HG03565 (cell line): Measurements from ENCODE around the gene KMT2B.
A peak's percentile ranks its signal among the peaks of the same experiment; 100 is the strongest.
"Not testable (repeated sequence)": the region's sequence is repeated elsewhere in the genome, so short reads cannot be mapped to it uniquely, and the experiment has no call there.

Experiments used
- ATAC-seq: cut with Tn5 transposase; IDR thresholded peaks from one replicate; pipeline ENCODE4 v1.9.1; 2021; ENCODE audit warnings: mild to moderate bottlenecking, moderate library complexity; ENCODE audit not compliant: unreplicated experiment

Gene KMT2B

DNA sequence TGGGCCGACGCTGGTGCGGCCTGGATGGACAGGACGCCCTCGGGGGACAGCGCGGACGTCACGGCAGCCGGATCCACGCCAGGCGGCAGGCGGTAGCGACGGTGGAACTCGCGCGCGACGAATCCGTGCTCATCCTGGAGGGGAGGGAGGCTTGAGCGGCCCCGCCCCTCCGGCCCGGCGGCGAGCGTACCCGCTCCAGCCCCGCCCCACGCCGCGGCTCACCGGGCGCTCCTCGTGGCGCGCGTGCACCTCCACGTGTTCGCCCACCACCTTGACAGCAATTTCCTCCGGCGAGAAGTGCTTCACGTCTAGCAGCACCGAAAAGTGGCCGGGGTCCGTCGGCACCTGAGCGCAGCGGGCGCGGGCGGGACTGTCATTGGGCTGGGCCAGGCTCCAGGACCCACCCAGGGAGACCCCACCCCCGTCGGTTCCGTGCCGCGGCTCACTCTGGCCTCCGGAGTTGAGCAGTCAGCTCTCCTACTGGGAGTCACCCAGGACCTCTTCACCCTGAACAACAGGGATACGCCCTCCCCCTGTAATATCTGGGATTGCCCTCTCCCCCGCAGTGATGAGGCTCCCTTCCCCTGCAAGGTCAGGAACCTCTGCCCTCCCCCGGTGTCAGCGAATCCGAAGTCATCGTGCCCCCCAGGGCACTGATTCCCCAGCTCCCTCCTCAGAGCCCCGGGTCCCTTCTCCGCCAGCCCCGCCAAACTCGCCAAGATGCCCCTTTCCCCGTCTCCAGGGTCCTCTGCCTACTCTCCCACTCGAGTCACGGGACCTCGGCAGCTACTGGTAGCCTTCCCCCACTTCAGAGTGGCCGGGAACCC is 38.0 kb downstream of the KMT2B start:
- no peak for ATAC-seq

DNA sequence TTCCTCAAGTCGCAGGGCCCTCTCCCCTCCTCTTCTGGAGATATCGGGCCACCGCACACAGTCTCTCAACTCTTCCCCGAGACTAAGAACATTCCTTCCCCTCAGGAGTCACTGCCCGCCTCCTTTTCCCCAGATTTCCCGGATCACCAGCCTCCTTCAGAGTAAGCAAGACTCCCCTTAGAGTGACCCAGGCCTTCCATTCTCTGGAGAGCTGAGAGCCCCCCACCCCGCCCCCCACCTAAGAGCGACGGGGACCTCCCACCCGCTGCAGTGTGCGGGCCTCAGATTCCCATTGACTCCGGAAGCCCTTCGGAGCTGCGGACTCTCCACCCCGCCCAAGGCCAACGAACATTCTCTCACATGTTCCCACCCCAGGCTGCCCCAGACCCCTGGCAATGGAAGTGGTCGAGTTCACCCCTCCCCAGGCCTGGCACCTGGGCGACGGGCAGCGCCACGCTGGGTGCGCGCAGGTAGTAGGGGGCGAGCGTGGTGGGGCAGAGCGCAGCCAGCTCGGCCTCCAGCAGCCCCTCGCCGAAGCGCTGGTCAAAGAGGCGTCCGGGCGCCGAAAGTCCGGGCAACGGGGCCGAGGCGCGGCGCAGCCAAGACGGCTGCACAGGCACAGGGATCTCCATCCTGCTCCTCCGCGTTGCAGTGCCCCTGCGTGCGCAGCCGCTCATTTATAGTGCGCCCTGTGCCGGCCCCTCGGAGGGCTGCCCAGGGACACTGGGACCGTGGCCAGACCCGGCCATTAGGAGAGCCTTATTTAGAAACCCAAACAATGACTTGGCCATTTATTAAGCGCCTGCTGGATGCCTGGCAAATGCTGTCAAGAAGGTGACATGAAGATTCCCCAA is 38.8 kb downstream of the KMT2B start, which contains the start of gene HSPB6:
TSS of gene HSPB6 (minus strand) at position 653 of the 854 bp plus-strand sequence. CDS start at position 632, 21 bp downstream.
- no peak for ATAC-seq

DNA sequence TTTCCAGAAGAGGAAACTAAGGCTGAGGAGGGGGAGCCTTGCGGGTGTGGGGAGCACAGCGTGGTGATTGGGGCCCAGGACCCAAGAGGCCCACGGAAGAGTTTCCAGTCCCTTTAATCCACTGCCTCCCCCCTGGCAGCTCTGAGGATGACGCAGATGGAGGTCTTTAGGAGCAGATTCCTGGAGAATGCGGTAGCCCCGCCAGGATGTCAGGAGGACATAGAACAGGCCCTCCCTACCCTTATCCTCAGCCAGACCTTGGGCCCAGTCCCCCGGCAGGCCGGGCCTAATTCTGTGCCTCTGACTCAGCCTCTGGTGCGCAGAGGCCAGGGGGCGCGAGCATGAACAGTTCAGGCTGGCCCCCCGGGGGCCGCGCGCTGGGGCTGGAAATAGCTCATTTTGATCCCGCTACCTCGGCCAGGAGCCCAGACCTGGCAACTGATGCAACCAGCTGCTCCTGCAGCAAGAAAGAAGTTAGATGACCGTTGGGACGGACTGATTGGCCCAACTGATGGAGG is 39.5 kb downstream of the KMT2B start:
- ATAC-seq: no peak

DNA sequence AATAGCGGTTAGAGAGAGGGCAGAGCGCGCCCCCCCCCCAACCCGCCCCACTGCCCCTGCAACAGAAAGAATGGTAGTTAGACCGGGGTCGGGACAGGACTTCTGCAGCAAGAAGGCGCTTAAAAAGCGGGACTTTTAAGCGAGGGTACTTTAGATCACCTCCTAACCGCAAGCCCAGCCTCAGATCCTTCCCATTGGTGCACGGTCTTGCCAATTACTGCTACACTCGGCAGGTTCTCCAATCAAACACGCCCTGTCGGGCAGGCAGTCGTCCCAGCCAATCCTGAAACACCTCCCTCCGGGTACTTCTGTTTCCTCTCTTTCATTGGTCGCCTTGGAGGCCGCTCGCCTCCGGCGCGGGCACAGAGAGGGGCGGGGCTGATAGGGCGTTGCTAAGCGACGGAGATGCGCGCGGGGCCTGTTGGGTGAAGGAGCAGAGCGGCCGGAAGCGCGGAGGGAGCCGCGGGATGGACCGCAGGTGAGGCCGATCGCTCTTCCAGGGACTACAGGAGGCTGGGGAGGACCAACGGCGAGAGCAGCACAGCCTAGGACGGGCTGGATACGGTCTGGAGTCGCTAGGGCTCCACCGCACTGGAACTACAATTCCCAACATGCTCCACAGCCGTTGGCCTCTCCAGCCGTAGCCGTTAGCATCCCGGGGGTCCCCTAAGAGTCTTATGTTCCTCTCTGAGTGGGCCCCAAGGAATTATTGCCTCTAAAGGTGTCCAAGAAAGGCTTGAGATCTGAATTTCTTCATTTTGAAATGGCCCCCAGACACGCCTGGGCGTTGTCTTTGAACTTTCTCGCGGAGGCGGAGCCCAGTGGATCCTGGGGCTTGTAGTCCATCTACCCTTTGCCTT is 40.2 kb downstream of the KMT2B start, which contains the start of gene PROSER3:
TSS of gene PROSER3 (plus strand) at position 428 of the 860 bp plus-strand sequence. CDS start at position 468, 40 bp downstream.
- ATAC-seq: peak; percentile 94

DNA sequence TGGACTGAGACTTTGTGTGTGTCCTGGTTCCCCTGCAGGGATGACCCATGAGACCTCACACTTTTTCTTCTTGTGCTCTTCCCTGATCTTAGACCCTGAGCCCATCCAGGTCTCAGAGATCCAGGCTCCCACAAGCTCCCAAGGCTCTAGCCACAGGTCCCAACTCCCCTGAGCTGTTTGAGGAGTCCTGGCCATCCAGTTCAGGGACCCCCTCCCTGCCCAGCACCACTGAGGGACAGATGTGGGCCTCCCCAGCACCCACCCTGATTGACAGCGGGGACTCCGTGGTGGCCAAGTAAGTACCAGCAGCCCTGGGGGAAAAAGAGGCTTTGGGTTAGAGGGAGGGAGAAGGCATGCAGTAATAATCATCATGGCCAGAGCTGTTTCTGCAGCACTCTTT is 41.9 kb downstream of the KMT2B start:
- ATAC-seq: no peak

DNA sequence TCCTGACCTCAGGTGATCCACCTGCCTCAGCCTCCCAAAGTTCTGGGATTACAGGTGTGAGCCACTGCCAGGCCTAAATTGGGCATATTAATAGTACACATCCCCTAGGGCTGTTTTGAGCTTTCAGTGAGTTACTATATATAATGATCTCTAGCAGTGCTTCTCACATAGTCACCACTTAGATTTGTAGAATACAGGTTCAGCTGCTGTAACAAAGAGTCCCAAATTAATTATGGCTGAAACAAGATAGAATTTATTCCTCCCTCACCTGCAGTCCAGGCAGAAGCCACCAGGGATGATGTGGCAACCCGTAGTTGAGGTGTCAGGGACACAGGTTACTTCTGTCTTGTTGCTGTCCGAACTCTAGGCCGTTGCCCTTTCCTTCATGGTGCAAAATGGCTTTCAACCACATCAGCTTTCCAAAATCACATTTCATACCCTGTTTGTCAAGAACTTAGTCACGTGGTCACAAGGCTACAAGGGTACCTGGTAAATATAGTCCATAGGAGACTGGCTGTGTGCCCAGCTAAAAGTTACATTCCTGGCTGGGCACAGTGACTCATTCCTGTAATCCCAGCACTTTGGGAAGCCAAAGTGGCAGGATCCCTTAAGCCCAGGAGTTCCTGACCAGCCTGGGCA is 43.0 kb downstream of the KMT2B start:
- ATAC-seq: no peak

DNA sequence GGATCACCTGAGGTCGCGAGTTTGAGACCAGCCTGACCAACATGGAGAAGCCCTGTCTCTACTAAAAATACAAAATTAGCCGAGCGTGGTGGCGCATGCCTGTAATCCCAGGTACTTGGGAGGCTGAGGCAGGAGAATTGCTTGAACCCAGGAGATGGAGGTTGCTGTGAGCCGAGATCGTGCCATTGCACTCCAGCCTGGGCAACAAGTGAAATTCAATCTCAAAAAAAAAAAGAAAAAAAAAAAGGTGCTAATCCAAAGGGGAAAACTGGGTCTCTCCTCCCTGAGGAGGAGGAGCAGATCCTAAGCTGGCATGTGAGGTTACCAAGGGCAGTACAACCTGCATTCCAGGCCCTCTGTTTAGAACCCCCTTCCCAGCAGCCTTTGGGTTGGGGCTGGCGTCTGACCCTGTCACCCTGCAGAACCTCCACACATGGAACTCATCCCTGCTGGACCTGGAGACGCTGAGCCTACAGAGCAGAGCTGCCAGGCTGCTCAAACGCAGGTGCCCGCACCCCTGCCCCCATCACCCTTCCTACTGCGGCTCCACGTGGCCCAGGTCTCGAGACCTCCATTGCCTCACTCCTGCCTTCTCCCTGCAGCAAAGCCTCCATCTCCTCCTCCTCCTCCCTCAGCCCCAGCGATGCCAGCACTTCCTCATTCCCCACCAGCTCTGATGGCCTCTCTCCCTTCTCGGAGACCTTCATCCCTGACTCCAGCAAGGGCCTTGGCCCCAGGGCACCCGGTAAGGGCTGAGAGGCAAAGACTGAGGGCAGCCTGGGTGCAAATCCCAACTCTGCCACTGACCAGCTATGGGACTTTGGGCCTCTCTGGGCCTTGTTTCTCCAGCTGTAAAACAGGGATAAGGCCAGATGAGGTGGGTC is 46.9 kb downstream of the KMT2B start:
- no peak for ATAC-seq

DNA sequence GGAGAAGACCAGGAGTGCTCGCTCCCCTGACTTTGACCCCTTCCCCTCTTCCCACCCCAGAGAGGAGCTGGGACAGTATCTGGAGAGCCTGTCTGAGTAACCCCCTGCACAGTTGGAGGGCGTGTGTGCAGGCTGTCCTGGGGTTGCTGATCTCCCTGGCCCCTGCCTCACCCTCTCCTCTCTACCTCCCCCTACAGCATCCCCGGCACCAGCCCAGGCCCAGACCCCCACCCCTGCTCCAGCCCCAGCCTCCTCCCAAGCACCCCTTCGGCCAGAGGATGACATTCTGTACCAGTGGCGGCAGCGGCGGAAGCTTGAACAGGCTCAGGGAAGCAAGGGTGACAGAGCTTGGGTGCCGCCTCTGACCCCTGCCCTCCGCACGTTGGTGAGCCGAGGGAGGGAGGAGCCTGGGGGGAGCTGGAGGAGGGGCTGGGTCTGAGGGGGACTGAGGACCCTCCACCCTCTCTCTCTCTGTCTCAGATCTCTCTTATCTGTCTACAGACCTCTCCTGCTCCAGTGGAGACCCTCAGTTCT is 48.8 kb downstream of the KMT2B start:
- no peak for ATAC-seq

DNA sequence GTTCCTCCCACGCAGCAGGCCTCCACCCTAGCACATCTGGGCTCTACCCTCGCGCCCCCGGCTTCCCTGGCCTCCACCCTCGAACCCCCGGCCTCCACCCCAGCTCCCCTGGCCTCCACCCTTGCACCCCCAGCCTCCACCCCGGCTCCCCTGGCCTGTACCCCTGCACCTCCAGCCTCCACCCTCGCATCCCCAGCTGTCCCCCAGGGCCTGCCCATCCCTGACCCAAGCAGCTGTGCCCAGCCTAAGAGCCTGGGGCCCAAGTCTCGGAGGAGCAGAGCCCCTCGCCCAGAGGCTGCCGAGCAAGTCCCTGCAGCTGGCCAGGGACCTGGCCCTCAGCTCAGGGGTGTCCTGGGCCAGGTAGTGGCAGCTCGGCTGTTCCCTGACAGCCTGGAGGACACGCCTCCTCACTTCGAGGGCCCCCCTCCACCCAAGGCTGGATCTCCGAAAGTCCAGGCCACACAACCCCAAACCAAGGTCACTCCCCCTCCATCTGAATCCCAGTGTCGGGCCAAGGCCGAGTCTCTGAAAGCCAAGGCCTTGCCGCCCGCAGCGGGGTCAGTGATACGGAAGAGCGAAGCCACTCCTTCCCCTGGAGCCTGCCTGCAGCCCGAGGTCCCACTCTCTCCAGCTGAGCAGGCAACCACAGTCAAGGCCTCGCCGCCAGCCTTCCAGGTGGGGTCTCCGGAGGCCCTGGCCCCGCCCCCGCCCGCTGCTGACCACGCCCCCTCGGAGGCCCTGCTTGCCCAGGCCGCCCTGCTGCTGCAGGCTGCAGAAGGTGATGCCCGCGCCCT is 49.7 kb downstream of the KMT2B start:
- no peak for ATAC-seq

DNA sequence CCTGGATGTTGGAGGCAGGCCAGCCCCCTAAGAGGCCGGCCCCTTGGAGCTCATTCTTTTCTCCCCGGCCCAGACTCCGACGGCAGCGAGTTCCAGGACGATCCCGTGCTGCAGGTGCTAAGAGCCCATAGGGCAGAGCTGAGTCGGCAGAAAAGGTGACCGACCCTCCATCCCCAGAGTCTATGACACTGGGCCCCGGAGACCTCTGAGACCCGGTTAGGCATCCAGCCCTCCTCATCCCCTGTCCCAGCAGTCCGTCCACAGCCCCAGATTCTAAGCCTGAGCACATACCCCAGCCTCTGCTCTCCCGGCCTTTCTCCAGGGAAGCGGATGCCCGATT is 50.2 kb downstream of the KMT2B start:
- no peak for ATAC-seq

DNA sequence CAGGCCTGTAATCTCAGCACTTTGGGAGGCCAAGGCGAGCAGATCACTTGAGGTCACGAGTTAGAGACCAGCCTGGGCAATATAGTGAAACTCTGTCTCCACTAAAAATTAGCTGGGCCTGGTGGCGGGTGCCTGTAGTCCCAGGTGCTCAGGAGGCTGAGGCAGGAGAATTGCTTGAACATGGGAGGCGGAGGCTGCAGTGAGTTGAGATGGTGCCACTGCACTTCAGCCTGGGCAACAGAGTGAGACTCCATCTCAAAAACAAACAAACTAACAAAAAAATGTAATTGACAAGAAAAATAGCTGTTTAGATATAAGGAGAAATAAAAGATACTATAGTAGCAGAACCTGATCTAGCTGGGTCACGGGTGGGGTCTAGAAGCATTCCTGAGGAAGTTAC is 54.6 kb downstream of the KMT2B start:
- not testable (repeated sequence) for ATAC-seq

DNA sequence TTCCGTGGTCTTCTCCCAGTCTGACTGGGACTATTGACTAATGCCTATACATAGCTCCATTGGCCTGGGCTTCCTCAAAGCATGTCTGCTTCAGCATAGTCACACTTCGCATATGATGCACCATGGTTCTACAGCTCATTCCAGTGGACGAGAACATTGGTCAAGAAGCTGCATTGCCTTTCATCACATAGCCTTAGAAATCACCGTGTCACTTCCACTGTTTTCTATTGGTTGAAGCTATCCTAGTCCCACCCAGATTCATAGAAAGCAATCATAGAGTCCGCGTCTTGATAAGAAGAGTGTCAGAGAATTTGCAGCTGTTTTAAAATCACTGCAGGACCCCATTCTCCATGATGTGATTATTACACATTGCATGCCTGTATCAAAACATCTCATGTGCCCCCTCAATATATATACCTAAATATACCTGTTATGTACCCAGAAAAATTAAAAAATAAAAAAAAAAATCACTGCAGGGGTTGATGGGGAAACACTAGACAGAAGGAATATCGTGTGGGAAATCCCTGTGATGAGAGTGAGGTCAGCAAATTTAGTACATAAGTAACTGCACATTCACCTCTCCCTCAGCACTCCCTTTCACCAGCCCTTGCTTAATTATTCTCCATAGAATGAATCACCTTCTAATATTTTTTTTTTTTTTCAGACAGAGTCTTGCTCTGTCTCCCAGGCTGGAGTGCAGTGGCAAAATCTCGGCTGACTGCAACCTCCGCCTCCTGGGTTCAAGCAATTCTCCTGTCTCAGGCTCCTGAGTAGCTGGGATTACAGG is 55.4 kb downstream of the KMT2B start:
- ATAC-seq: no peak

DNA sequence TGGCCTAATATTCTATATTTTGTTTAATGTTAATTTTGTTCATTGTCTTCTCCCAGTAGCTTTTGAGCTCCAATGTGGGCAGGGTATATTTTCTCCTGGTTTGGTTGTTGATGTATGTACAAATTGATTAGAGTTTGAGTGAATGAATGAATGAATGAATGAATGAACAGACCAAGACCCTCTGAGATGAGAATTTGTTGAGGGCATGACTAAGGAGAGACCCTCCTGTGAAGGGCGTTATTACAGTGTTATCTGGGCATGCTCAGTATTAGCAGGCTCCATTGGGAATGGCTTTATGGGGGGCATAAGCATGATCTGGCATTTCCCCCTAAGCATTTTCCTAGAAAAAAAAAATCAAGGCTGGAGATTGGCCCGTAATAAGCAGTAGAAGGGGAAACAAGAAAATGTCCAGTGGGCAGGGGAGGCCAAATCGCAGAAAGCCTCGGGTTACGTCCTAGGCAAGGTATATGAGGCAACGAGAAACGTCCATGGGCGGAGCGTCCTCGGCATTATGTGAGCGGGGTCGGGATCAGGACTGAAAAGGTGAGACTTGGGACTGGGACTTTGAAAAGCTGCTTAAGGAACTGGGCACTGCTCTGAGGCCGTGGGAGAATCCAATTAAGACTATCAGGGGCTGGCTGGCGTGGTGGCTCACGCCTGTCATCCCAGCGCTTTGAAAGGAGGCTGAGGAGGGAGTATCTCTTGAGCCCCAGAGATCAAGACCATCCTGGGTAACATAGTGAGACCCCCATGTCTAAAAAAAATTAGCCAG is 56.7 kb downstream of the KMT2B start:
- ATAC-seq: no peak

DNA sequence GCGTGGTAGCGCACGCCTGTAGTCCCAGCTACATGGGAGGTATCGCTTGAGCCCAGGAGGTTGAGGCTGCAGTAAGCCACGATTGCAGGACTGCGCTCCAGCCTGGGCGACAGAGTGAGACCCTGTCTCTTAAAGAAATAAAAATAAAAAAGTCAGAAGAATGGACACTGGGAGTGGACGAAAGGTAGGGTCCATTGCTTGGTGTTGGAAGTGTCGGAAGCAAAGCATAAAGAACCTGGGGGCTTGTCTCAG is 57.2 kb downstream of the KMT2B start:
- no peak for ATAC-seq

DNA sequence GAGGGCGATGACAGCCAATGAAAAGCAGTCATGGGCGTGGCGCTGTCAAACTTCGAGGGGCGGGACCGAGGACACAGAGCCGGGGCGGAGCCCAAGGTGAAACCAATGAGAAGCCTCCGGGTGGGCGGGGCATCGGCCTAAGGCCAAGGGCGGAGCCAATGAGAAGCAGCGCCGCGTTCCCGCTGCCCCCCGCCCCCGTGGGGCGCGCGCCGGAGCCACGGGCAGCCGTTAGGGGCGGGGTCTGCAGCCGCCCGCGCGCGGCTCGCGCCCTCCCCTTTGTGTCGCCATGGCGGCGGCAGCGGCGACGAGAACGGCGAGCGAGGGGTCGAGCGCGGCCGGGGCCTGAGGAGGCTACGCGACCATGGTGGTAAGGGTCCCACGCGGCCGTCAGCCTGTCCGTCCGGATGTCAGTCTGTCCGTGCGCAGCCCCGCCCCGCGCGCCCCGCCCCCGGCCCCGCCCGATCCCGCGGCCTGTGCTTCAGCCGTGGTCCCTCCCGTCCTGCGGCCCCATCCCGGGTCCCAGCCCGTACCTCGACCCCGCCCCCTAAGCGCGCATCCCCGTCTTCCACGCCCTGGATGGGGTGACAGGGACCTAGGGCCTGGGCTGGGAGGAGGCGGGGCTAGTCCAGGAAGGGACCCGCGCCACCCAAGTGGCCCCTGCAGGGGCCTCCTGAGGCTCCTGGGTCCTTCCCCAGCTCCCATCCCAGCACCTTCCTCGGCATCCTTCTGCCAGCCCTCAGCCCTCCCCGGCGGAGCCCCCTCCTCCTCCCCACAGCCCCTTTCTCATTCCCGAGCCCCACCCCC is 57.7 kb downstream of the KMT2B start, which contains the start of gene ARHGAP33:
TSS of gene ARHGAP33 (plus strand) at position 267 of the 804 bp plus-strand sequence. CDS start at position 362, 95 bp downstream.
- ATAC-seq: peak; percentile 92
